ENCODE data around the gene GALE. TPM values are rescaled to one million over a fixed set of nuclear protein-coding genes. Genes with fewer than 3 reads are reported as not detected.

GALE gene
- total RNA-seq, 4 donors from 2014 or later: 14.1 to 16.7 (median 15.0) TPM

GRCh38 chr1:23825762-23826522, 25.4 kb upstream of the GALE start:
- Histone ChIP-seq H3K27me3 (no peaks in the 10 kb centered on the region), H3K27ac (peak overlapping the region; percentile 91 to 94), H3K4me1 (no peaks in the 10 kb centered on the region), H3K9me3 (no peaks in the 10 kb centered on the region), H3K4me3 (peak overlapping the region; percentile 80 to 90), H3K36me3 (no peaks in the 10 kb centered on the region)
- intact Hi-C loops (cut with DNase I; ENCODE audit: low total_unique reads): no loop called here
- TF ChIP-seq CTCF (IDR thresholded peaks at IDR 0.05) (no peak), POLR2A (IDR thresholded peaks at IDR 0.05) (no peak)
- DNase-seq: no peak

DNA sequence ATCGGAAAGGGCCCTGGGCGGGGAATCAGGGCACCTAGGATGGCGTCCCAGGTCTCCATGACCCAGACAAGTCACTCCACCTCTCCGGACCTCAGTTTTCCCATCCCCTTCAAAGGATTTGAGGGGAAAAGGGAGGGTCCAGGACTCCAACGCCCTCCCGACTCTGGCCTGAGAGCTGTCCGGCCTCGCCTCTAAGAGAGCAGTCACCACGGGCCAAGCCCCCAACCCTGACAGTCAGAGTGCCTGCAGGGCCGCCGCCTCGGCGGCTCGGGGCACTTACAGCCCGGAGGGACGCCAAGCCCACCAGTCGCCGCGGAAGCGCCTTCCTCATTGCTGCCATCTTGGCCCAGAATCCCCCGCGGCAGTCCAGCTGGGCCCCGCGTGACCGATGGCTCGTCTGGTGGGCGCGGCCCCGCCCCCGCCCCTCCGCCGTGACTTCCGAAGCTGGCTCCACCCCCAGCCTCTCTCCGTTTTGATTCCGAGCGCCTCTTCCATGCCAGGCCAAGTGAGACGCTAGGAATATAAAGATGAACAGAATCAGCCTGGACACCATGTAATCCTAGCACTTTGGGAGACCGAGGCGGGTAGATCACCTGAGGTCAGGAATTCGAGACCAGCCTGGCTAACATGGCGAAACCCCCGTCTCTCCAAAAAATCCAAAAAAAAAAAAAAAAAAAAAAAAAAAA, 24.7 kb upstream of the GALE start, which contains the start of gene HMGCL:
Gene HMGCL, minus strand, starts transcription at position 354 of the 686 bp plus-strand sequence. Its CDS starts 14 bp downstream, at position 340.
- peak; percentile 90 to 91 for DNase-seq
- peak in 1 of 4 experiments; percentile 26 for TF ChIP-seq CTCF (IDR thresholded peaks at IDR 0.05)
- peak; percentile 68 to 86 for TF ChIP-seq POLR2A (IDR thresholded peaks at IDR 0.05)
- no peaks in the 10 kb centered on the region for H3K4me1 ChIP-seq
- peak within 1 kb of the TSS; percentile 80 to 90 for H3K4me3 ChIP-seq
- no peaks in the 10 kb centered on the region for H3K27me3 ChIP-seq
- no peaks in the 10 kb centered on the region for H3K36me3 ChIP-seq
- intact Hi-C loops (cut with DNase I; ENCODE audit: low total_unique reads): no loop called here
- H3K9me3 ChIP-seq: no peaks in the 10 kb centered on the region
- H3K27ac ChIP-seq: peak within 1 kb of the TSS; percentile 91 to 94

GRCh38 chr1:23824711-23825075, 24.1 kb upstream of the GALE start:
- DNase-seq: no peak
- H3K27me3 ChIP-seq: no peaks in the 10 kb centered on the region
- intact Hi-C loops (cut with DNase I; ENCODE audit: low total_unique reads): no loop called here
- no peaks in the 10 kb centered on the region for H3K9me3 ChIP-seq
- H3K4me1 ChIP-seq: no peaks in the 10 kb centered on the region
- no peaks in the 10 kb centered on the region for H3K36me3 ChIP-seq
- peak overlapping the region; percentile 91 to 94 for H3K27ac ChIP-seq
- H3K4me3 ChIP-seq: peak overlapping the region; percentile 80 to 90
- TF ChIP-seq CTCF (IDR thresholded peaks at IDR 0.05) (no peak), POLR2A (IDR thresholded peaks at IDR 0.05) (no peak)

GRCh38 chr1:23823767-23824166, 23.2 kb upstream of the GALE start:
- DNase-seq: no peak
- Histone ChIP-seq H3K4me3 (no peak overlapping the region), H3K27me3 (no peaks in the 10 kb centered on the region), H3K4me1 (no peaks in the 10 kb centered on the region), H3K36me3 (no peaks in the 10 kb centered on the region), H3K27ac (no peak overlapping the region), H3K9me3 (no peaks in the 10 kb centered on the region)
- intact Hi-C loops (cut with DNase I; ENCODE audit: low total_unique reads): no loop called here
- no peak for TF ChIP-seq POLR2A (IDR thresholded peaks at IDR 0.05)
- TF ChIP-seq CTCF (IDR thresholded peaks at IDR 0.05): no peak

GRCh38 chr1:23817633-23818032, 17.1 kb upstream of the GALE start:
- intact Hi-C loops (cut with DNase I; ENCODE audit: low total_unique reads): no loop called here
- Histone ChIP-seq H3K36me3 (no peaks in the 10 kb centered on the region), H3K9me3 (no peaks in the 10 kb centered on the region)

More at GRCh38 chr1:23817633-23818032, 17.1 kb upstream of the GALE start:
- TF ChIP-seq CTCF (IDR thresholded peaks at IDR 0.05): no peak
- TF ChIP-seq POLR2A (IDR thresholded peaks at IDR 0.05): no peak
- no peaks in the 10 kb centered on the region for H3K27me3 ChIP-seq
- H3K27ac ChIP-seq: no peak overlapping the region
- no peaks in the 10 kb centered on the region for H3K4me1 ChIP-seq
- DNase-seq: no peak
- no peak overlapping the region for H3K4me3 ChIP-seq

All from uterus (tissue), 4 donors.